ENCODE measurements around the gene USP14.
A peak's percentile ranks its signal among the peaks of the same experiment; 100 is the strongest.
"Not testable (repeated sequence)": the region's sequence is repeated elsewhere in the genome, so short reads cannot be mapped to it uniquely, and the experiment has no call there.

Gene USP14

GRCh38 chr18:158128-159036, at the start of gene USP14:
TSS of gene USP14 (plus strand) at chr18:158557. CDS start at chr18:158699, 142 bp downstream.
- no peaks in the 10 kb centered on the region for H3K27me3 Mint-ChIP-seq (ENCODE audit: low read depth)
- peak within 1 kb of the TSS; percentile 95 for H3K27ac Mint-ChIP-seq
- H3K36me3 Mint-ChIP-seq (ENCODE audit: low read depth) = peaks cover 7% of the 10 kb centered on the region
- no peaks in the 10 kb centered on the region for H3K9me3 Mint-ChIP-seq
- H3K4me1 Mint-ChIP-seq (ENCODE audit: low read depth) = peaks cover 20% of the 10 kb centered on the region
- peak within 1 kb of the TSS; percentile 98 for H3K4me3 Mint-ChIP-seq

DNA sequence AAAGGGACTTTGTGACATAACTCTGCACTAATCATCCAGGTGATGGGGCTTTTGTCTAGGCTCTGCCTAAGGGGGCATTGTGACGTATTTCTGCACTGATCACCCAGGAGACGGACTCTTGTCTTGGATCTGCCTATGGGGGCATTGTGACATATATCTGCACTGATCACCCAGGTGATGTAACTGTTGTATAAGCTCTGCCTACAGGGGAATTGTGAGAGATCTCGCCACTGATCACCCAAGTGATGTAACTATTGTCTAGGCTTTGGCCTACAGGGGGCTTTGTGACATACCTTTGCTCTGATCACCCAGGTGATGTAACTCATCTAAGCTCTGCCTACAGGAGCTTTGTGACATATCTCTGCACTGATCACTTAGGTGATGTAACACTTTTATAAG, 49.7 kb upstream of the USP14 start:
- not testable (repeated sequence) for H3K4me3 Mint-ChIP-seq; H3K27ac Mint-ChIP-seq; H3K27me3 Mint-ChIP-seq (ENCODE audit: low read depth); H3K36me3 Mint-ChIP-seq (ENCODE audit: low read depth)
- peaks cover 11% of the 10 kb centered on the region for H3K4me1 Mint-ChIP-seq (ENCODE audit: low read depth)
- H3K9me3 Mint-ChIP-seq = peaks cover 40% of the 10 kb centered on the region

DNA sequence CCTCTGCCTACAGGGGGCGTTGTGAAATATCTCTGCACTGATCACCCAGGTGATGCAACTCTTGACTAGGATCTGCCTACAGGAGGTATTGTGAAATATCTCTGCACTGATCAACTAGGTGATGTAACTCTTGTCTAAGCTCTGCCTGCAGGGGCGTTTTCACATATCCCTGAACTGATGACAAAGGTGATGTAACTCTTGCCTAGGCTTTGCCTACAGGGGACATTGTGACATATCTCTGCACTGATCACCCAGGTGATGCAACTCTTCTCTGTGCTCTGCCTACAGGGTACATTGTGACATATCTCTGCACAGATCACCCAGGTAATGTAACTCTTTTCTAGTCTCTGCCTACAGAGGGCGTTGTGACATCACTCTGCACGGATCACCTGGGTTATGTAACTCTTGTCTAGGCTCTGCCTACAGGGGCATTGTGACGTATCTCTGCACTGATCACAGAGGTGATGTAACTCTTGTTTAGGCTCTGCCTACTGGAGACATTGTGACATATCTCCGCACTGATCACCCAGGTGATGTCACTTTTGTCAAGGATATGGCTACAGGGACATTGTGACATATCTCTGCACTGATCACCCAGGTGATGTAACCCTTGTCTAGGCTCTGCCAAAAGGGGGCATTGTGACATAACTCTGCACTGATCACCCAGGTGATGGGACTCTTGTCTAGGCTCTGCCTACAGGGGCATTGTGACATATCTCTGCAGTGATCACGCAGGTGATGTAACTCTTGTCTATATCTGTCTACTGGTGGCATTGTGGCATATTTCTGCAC, 49.0 kb upstream of the USP14 start:
- H3K4me3 Mint-ChIP-seq; H3K27me3 Mint-ChIP-seq (ENCODE audit: low read depth); H3K36me3 Mint-ChIP-seq (ENCODE audit: low read depth): not testable (repeated sequence)
- Mint-ChIP-seq H3K27ac (peak overlapping the region; percentile 15), H3K9me3 (peaks cover 40% of the 10 kb centered on the region), H3K4me1 (ENCODE audit: low read depth) (peaks cover 11% of the 10 kb centered on the region)

- H3K27me3 Mint-ChIP-seq (ENCODE audit: low read depth); H3K4me3 Mint-ChIP-seq; H3K36me3 Mint-ChIP-seq (ENCODE audit: low read depth); H3K27ac Mint-ChIP-seq: not testable (repeated sequence)
- Mint-ChIP-seq H3K4me1 (ENCODE audit: low read depth) (peaks cover 11% of the 10 kb centered on the region), H3K9me3 (peaks cover 40% of the 10 kb centered on the region)
Observed at GRCh38 chr18:109922-110261, 48.5 kb upstream of the USP14 start.

GRCh38 chr18:110351-111201, 47.8 kb upstream of the USP14 start:
- H3K27me3 Mint-ChIP-seq (ENCODE audit: low read depth); H3K36me3 Mint-ChIP-seq (ENCODE audit: low read depth); H3K4me3 Mint-ChIP-seq: not testable (repeated sequence)
- Mint-ChIP-seq H3K9me3 (peaks cover 40% of the 10 kb centered on the region), H3K27ac (peak overlapping the region; percentile 89), H3K4me1 (ENCODE audit: low read depth) (peaks cover 11% of the 10 kb centered on the region)

GRCh38 chr18:111306-112014, 46.9 kb upstream of the USP14 start:
- Mint-ChIP-seq H3K27ac (peak overlapping the region; percentile 89), H3K4me3 (peak overlapping the region; percentile 88), H3K36me3 (ENCODE audit: low read depth) (peaks cover 4% of the 10 kb centered on the region), H3K9me3 (peaks cover 40% of the 10 kb centered on the region), H3K4me1 (ENCODE audit: low read depth) (peaks cover 11% of the 10 kb centered on the region), H3K27me3 (ENCODE audit: low read depth) (no peaks in the 10 kb centered on the region)

DNA sequence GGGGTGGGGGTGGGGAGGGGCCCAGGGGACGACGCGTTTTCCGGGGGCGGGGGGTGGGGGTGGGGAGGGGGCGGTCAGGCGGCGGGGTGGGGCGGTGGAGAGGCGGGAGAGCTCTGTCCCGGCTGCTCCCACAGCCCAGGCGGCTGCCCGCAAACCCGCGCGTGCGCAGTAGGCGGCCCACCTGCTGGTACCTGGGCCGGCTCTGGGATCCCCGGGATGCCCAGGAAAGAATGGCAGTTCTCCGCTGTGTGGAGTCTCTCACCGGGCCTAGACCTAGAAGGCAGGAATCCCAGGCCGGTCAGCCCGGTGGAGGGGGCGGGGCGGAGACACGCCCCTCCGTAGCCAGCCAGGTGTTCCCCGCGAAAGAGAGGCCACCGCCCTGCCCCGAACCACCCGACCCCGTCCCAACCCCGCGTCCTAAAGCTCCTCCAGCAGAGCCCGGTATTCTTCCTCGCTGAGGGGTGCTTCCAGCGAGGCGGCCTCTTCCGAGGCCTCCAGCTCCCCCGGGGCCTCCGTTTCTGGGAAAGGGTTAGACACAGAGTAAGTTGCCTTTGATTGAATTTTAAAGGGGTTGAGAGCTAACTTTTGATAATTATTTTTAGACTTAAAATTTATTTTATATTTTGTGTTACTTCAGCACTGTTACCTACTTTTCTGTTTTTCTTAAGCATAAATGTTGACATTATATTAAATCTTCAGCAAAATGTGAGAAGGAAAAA, 46.2 kb upstream of the USP14 start:
- Mint-ChIP-seq H3K4me1 (ENCODE audit: low read depth) (peaks cover 11% of the 10 kb centered on the region), H3K9me3 (peaks cover 34% of the 10 kb centered on the region)
- not testable (repeated sequence) for H3K27ac Mint-ChIP-seq; H3K4me3 Mint-ChIP-seq; H3K27me3 Mint-ChIP-seq (ENCODE audit: low read depth); H3K36me3 Mint-ChIP-seq (ENCODE audit: low read depth)

GRCh38 chr18:120539-121260, 37.7 kb upstream of the USP14 start:
- not testable (repeated sequence) for H3K27ac Mint-ChIP-seq; H3K36me3 Mint-ChIP-seq (ENCODE audit: low read depth); H3K27me3 Mint-ChIP-seq (ENCODE audit: low read depth); H3K9me3 Mint-ChIP-seq; H3K4me3 Mint-ChIP-seq; H3K4me1 Mint-ChIP-seq (ENCODE audit: low read depth)

GRCh38 chr18:135045-135444, 23.3 kb upstream of the USP14 start:
- Mint-ChIP-seq H3K9me3 (peaks cover 3% of the 10 kb centered on the region), H3K4me1 (ENCODE audit: low read depth) (no peaks in the 10 kb centered on the region), H3K27ac (no peak overlapping the region), H3K4me3 (no peak overlapping the region), H3K36me3 (ENCODE audit: low read depth) (no peaks in the 10 kb centered on the region), H3K27me3 (ENCODE audit: low read depth) (no peaks in the 10 kb centered on the region)

DNA sequence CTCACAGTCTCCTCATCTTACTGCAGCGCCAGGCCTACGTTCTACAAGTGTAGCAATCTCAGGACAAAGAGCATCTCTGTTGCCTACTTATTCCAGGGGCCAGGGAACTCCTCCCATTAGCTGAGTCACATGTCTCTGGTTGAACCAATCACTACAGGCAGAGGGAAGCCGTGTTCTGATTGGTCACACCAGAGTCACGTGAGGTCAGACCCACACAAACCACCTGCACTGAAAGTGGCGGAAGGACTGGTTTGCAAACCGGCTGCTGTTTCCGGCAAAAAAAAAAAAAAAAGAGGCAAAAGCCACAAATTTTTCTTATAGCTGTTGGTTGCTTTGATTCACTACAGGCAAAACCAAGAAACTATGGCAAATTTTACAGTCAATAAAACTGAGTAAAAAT, 21.9 kb upstream of the USP14 start:
- Mint-ChIP-seq H3K4me1 (ENCODE audit: low read depth) (no peaks in the 10 kb centered on the region), H3K4me3 (no peak overlapping the region), H3K27me3 (ENCODE audit: low read depth) (no peaks in the 10 kb centered on the region), H3K27ac (no peak overlapping the region), H3K36me3 (ENCODE audit: low read depth) (no peaks in the 10 kb centered on the region), H3K9me3 (no peaks in the 10 kb centered on the region)

- H3K36me3 Mint-ChIP-seq (ENCODE audit: low read depth) = no peaks in the 10 kb centered on the region
- H3K4me3 Mint-ChIP-seq = no peak overlapping the region
- H3K9me3 Mint-ChIP-seq = no peaks in the 10 kb centered on the region
- H3K27me3 Mint-ChIP-seq (ENCODE audit: low read depth) = no peaks in the 10 kb centered on the region
- no peaks in the 10 kb centered on the region for H3K4me1 Mint-ChIP-seq (ENCODE audit: low read depth)
- H3K27ac Mint-ChIP-seq = no peak overlapping the region
Observed at GRCh38 chr18:137327-137726, 21.0 kb upstream of the USP14 start.

GRCh38 chr18:140670-141266, 17.6 kb upstream of the USP14 start:
- no peak overlapping the region for H3K4me3 Mint-ChIP-seq
- no peaks in the 10 kb centered on the region for H3K27me3 Mint-ChIP-seq (ENCODE audit: low read depth)
- no peaks in the 10 kb centered on the region for H3K36me3 Mint-ChIP-seq (ENCODE audit: low read depth)
- H3K4me1 Mint-ChIP-seq (ENCODE audit: low read depth) = no peaks in the 10 kb centered on the region
- no peak overlapping the region for H3K27ac Mint-ChIP-seq
- H3K9me3 Mint-ChIP-seq = no peaks in the 10 kb centered on the region

Data from T-helper 1 cell treated with Interleukin-12 subunit alpha and Interleukin-12 subunit beta and Interleukin-4 antibody, amounts not matched to agents 30 μg/mL and 1 μg/mL, for 36 hours (primary cell).